Mesenchymal stem cell (in vitro differentiated cells and primary cell): ENCODE measurements around the gene DKK2.

Source experiments
- DNase-seq: peaks from one replicate; pipeline ENCODE4 v3.0.0-alpha.2; 2013
- H2AFZ ChIP-seq: one replicate; pipeline ENCODE4 v1.6.1; 2013; ENCODE audit warnings: low read depth, mild to moderate bottlenecking, control low read depth, inconsistent platforms, low read length, moderate library complexity
- H2AK5ac ChIP-seq: 2 replicates; pipeline ENCODE4 v1.6.1; 2013; ENCODE audit warnings: low read length, moderate library complexity, mild to moderate bottlenecking, inconsistent platforms; ENCODE audit not compliant: severe bottlenecking
- H2BK120ac ChIP-seq: one replicate; pipeline ENCODE4 v1.6.1; 2013; ENCODE audit warnings: low read depth, mild to moderate bottlenecking, inconsistent platforms, low read length, moderate library complexity
- H2BK12ac ChIP-seq, 2 experiments: one replicate each; pipeline ENCODE4 v1.6.1; 2013; ENCODE audit warnings: inconsistent platforms in 2 of 2, low read length in 2 of 2, mild to moderate bottlenecking in 2 of 2, moderate library complexity in 2 of 2, control low read depth in 1 of 2
- H2BK15ac ChIP-seq: one replicate; pipeline ENCODE4 v1.6.1; 2013; ENCODE audit warnings: mild to moderate bottlenecking, low read depth, inconsistent platforms; ENCODE audit not compliant: poor library complexity, severe bottlenecking
- H2BK5ac ChIP-seq: 2 replicates; pipeline ENCODE4 v1.6.1; 2013; ENCODE audit warnings: low read depth, mild to moderate bottlenecking, low read length, control low read depth, inconsistent platforms; ENCODE audit not compliant: poor library complexity, severe bottlenecking
- H3K14ac ChIP-seq, 2 experiments: one replicate each; pipeline ENCODE4 v1.6.1; 2013; ENCODE audit warnings: inconsistent platforms in 2 of 2, low read length in 2 of 2, control low read depth in 1 of 2, mild to moderate bottlenecking in 1 of 2, moderate library complexity in 1 of 2
- H3K18ac ChIP-seq, 2 experiments: one replicate each; pipeline ENCODE4 v1.6.1; 2013; ENCODE audit warnings: inconsistent platforms in 2 of 2, low read length in 2 of 2, control low read depth in 1 of 2, low read depth in 1 of 2, mild to moderate bottlenecking in 1 of 2
- H3K23ac ChIP-seq, 2 experiments: one replicate each; pipeline ENCODE4 v1.6.1; 2013; ENCODE audit warnings: inconsistent platforms in 2 of 2, low read length in 2 of 2, mild to moderate bottlenecking in 2 of 2, moderate library complexity in 2 of 2, control low read depth in 1 of 2
- H3K27ac ChIP-seq: 2 replicates; pipeline ENCODE4 v1.5.1; 2013; ENCODE audit warnings: mild to moderate bottlenecking, moderate library complexity, low read length, control low read depth, inconsistent platforms; ENCODE audit not compliant: poor library complexity, severe bottlenecking
- H3K27me3 ChIP-seq, 2 experiments: 2 replicates each; pipeline versions ENCODE4 v1.6.1 to v1.7.0; 2013; ENCODE audit warnings: low read length in 2 of 2, mild to moderate bottlenecking in 2 of 2, moderate library complexity in 2 of 2, control low read depth in 1 of 2, inconsistent platforms in 1 of 2; ENCODE audit not compliant: control insufficient read depth in 1 of 2, insufficient read depth in 1 of 2
- H3K36me3 ChIP-seq, 2 experiments: 2 replicates each; pipeline versions ENCODE4 v1.6.1 to v1.7.0; 2013; ENCODE audit warnings: low read length in 2 of 2, control low read depth in 1 of 2, inconsistent platforms in 1 of 2, low read depth in 1 of 2, mild to moderate bottlenecking in 1 of 2; ENCODE audit not compliant: insufficient read depth in 2 of 2, control insufficient read depth in 1 of 2
- H3K4ac ChIP-seq, 2 experiments: one replicate each; pipeline ENCODE4 v1.6.1; 2013; ENCODE audit warnings: inconsistent platforms in 2 of 2, low read length in 2 of 2, mild to moderate bottlenecking in 2 of 2, moderate library complexity in 2 of 2, control low read depth in 1 of 2, low read depth in 1 of 2
- H3K4me1 ChIP-seq: 2 replicates; pipeline ENCODE4 v1.6.1; 2013; ENCODE audit warnings: low read depth, low read length, control low read depth; ENCODE audit not compliant: control insufficient read depth, insufficient read depth
- H3K4me2 ChIP-seq: 2 replicates; pipeline ENCODE4 v1.6.1; 2013; ENCODE audit warnings: low read length, mild to moderate bottlenecking, inconsistent platforms; ENCODE audit not compliant: poor library complexity, severe bottlenecking
- H3K4me3 ChIP-seq, 2 experiments: 2 replicates each; pipeline versions ENCODE4 v1.5.1 to v1.7.0; 2013; ENCODE audit warnings: low read length in 2 of 2, mild to moderate bottlenecking in 2 of 2, control low read depth in 1 of 2, low read depth in 1 of 2; ENCODE audit not compliant: insufficient read depth in 1 of 2
- H3K79me1 ChIP-seq: replicated peaks from 2 replicates; pipeline ENCODE4 v1.6.1; 2013; ENCODE audit warnings: mild to moderate bottlenecking, control low read depth, low read length, inconsistent platforms; ENCODE audit not compliant: poor library complexity, severe bottlenecking
- H3K9ac ChIP-seq: 2 replicates; pipeline ENCODE4 v1.7.0; 2013; ENCODE audit warnings: mild to moderate bottlenecking, low read length, moderate library complexity
- H3K9me3 ChIP-seq: 2 replicates; pipeline ENCODE4 v1.7.0; 2013; ENCODE audit warnings: mild to moderate bottlenecking, low read length; ENCODE audit not compliant: control insufficient read depth
- H4K8ac ChIP-seq: one replicate; pipeline ENCODE4 v1.6.1; 2013; ENCODE audit warnings: inconsistent platforms, mild to moderate bottlenecking, low read length, moderate library complexity
- H4K91ac ChIP-seq: one replicate; pipeline ENCODE4 v1.6.1; 2013; ENCODE audit warnings: mild to moderate bottlenecking, low read length, inconsistent platforms
- WGBS: methylation state at CpG from one replicate; pipeline ENCODE4 v1.1.7; 2013; ENCODE audit warnings: mixed read lengths; 5-methylcytosine and 5-hydroxymethylcytosine counted together

Gene DKK2

GRCh38 chr4:107069049-107069448, 32.9 kb upstream of the DKK2 start:
- no peak for DNase-seq
- Histone ChIP-seq H3K14ac (no peak overlapping the region), H4K8ac (no peak overlapping the region), H3K9me3 (no peaks in the 10 kb centered on the region), H2BK12ac (no peak overlapping the region), H4K91ac (no peak overlapping the region), H2BK15ac (no peak overlapping the region), H3K4me2 (no peak overlapping the region), H3K4me3 (no peak overlapping the region), H2BK5ac (no peak overlapping the region), H2AFZ (no peak overlapping the region), H2AK5ac (no peak overlapping the region), H3K4ac (no peak overlapping the region), H3K4me1 (no peaks in the 10 kb centered on the region), H3K9ac (no peak overlapping the region), H3K36me3 (no peaks in the 10 kb centered on the region), H3K23ac (no peak overlapping the region), H3K27me3 (no peaks in the 10 kb centered on the region), H2BK120ac (no peak overlapping the region), H3K18ac (no peak overlapping the region), H3K27ac (no peak overlapping the region), H3K79me1 (no peaks in the 10 kb centered on the region)
- 89% methylated on average over 3 of the region's 3 CpGs for WGBS

GRCh38 chr4:107068116-107068515, 32.0 kb upstream of the DKK2 start:
- Histone ChIP-seq H4K91ac (no peak overlapping the region), H3K4me2 (no peak overlapping the region), H3K23ac (no peak overlapping the region), H3K9me3 (no peaks in the 10 kb centered on the region), H3K4me1 (no peaks in the 10 kb centered on the region), H3K9ac (no peak overlapping the region), H2BK5ac (no peak overlapping the region), H2BK15ac (no peak overlapping the region), H2AK5ac (no peak overlapping the region), H3K27me3 (no peaks in the 10 kb centered on the region), H3K27ac (no peak overlapping the region), H3K36me3 (no peaks in the 10 kb centered on the region), H3K4ac (no peak overlapping the region), H2AFZ (no peak overlapping the region), H3K4me3 (no peak overlapping the region), H3K14ac (no peak overlapping the region), H3K18ac (no peak overlapping the region), H2BK12ac (no peak overlapping the region), H2BK120ac (no peak overlapping the region), H3K79me1 (no peaks in the 10 kb centered on the region), H4K8ac (no peak overlapping the region)
- WGBS: 79% methylated on average over 1 of the region's 1 CpG
- DNase-seq: no peak

GRCh38 chr4:107066621-107067020, 30.5 kb upstream of the DKK2 start:
- Histone ChIP-seq H3K4me3 (no peak overlapping the region), H3K4me2 (no peak overlapping the region), H3K14ac (no peak overlapping the region), H2BK120ac (no peak overlapping the region), H3K36me3 (no peaks in the 10 kb centered on the region), H4K91ac (no peak overlapping the region), H3K9ac (no peak overlapping the region), H3K4me1 (no peaks in the 10 kb centered on the region), H3K4ac (no peak overlapping the region), H4K8ac (no peak overlapping the region), H3K9me3 (no peaks in the 10 kb centered on the region), H2BK12ac (no peak overlapping the region), H3K23ac (no peak overlapping the region), H2AK5ac (no peak overlapping the region), H2BK15ac (no peak overlapping the region), H3K18ac (no peak overlapping the region), H3K27me3 (no peaks in the 10 kb centered on the region), H3K79me1 (no peaks in the 10 kb centered on the region), H3K27ac (no peak overlapping the region), H2AFZ (no peak overlapping the region), H2BK5ac (no peak overlapping the region)
- DNase-seq: no peak
- 100% methylated on average over 1 of the region's 1 CpG for WGBS

- H2AK5ac ChIP-seq: no peak overlapping the region
Observed at GRCh38 chr4:107065201-107065600, 29.1 kb upstream of the DKK2 start.

More at GRCh38 chr4:107065201-107065600, 29.1 kb upstream of the DKK2 start:
- Histone ChIP-seq H3K9me3 (no peaks in the 10 kb centered on the region), H3K9ac (no peak overlapping the region), H3K18ac (no peak overlapping the region), H3K27me3 (no peaks in the 10 kb centered on the region), H3K79me1 (no peaks in the 10 kb centered on the region), H3K4me1 (no peaks in the 10 kb centered on the region), H4K8ac (no peak overlapping the region), H2BK12ac (no peak overlapping the region), H3K4me2 (no peak overlapping the region), H3K27ac (no peak overlapping the region), H2BK15ac (no peak overlapping the region), H3K14ac (no peak overlapping the region), H2AFZ (no peak overlapping the region), H3K23ac (no peak overlapping the region), H3K4me3 (no peak overlapping the region), H3K4ac (no peak overlapping the region), H3K36me3 (no peaks in the 10 kb centered on the region), H4K91ac (no peak overlapping the region), H2BK5ac (no peak overlapping the region), H2BK120ac (no peak overlapping the region)
- DNase-seq: no peak
